Adrenal gland (tissue), 5 donors: ENCODE results near the gene ELK1.

ENCODE experiments used
- CTCF ChIP-seq, 6 experiments: fragments of 450-650 bp in 4 of 6; fragments of 200-600 bp in 2 of 6; sonication (generic) in 1 of 6; IDR thresholded peaks; 1 replicate in 5 of 6; 2 replicates in 1 of 6; pipeline versions ENCODE4 v1.5.1 to v1.8.0; 2016 to 2021; ENCODE audit warnings: antibody characterized with exemption in 6 of 6, mild to moderate bottlenecking in 2 of 6, moderate library complexity in 1 of 6
- POLR2A ChIP-seq, 2 donors: fragments of 450-650 bp; IDR thresholded peaks; one replicate each; pipeline ENCODE4 v1.6.1; 2017; ENCODE audit warnings: antibody characterized with exemption in 2 of 2, mild to moderate bottlenecking in 2 of 2, moderate library complexity in 1 of 2
- donor health status: DM: no; HTN: no; CAD: no.

- no peak for TF ChIP-seq POLR2A (IDR thresholded peaks at IDR 0.05)
- TF ChIP-seq CTCF (IDR thresholded peaks at IDR 0.05) = no peak
These were observed 2.0 kb downstream of the ELK1 start for GRCh38 chrX:47648376-47648775.
